DOHH2 (cell line): ENCODE data around the gene MAB21L3.

Experiments used
- CTCF ChIP-seq: fragments of 200-600 bp; sonication (generic); IDR thresholded peaks from one replicate; pipeline ENCODE4 v1.5.1; 2014; ENCODE audit warnings: antibody characterized with exemption, mild to moderate bottlenecking, low read depth, low read length; ENCODE audit not compliant: poor library complexity, severe bottlenecking
- EZH2phosphoT487 ChIP-seq: fragments of 200-600 bp; sonication (generic); IDR thresholded peaks from 2 replicates; pipeline ENCODE4 v1.6.1; 2017; ENCODE audit warnings: borderline replicate concordance, mild to moderate bottlenecking, antibody characterized with exemption, low read length, moderate library complexity, mixed read lengths

- TF ChIP-seq CTCF: no peak
- no peak for TF ChIP-seq EZH2phosphoT487
Observed at GRCh38 chr1:116147114-116147510, 35.9 kb downstream of the MAB21L3 start.
